DND-41 (cell line): ENCODE data around the gene GABRG3.

Source experiments
- ATAC-seq: fragments of 200-7000 bp; cut with Tn5 transposase; 3 replicates; pipeline ENCODE4 v1.9.1; 2021; ENCODE audit warnings: low read depth; ENCODE audit not compliant: insufficient read depth
- DNase-seq: peaks from one replicate; pipeline ENCODE4 v3.0.0-alpha.2; 2020
- H2AFZ ChIP-seq: 2 replicates; pipeline ENCODE4 v1.6.0; 2012; ENCODE audit warnings: low read depth, low read length
- H3K27ac ChIP-seq: 2 replicates; pipeline ENCODE4 v1.5.1; 2012; ENCODE audit warnings: low read length, inconsistent platforms
- H3K27me3 ChIP-seq: fragments of 200-600 bp; sonication (generic); 2 replicates; pipeline ENCODE4 v1.6.0; 2012; ENCODE audit warnings: low read length, mild to moderate bottlenecking, inconsistent platforms; ENCODE audit not compliant: insufficient read depth, poor library complexity
- H3K36me3 ChIP-seq: 2 replicates; pipeline ENCODE4 v1.5.1; 2012; ENCODE audit warnings: low read length, inconsistent platforms; ENCODE audit not compliant: insufficient read depth
- H3K4me1 ChIP-seq: 2 replicates; pipeline ENCODE4 v1.5.1; 2012; ENCODE audit warnings: mild to moderate bottlenecking, low read length; ENCODE audit not compliant: insufficient read depth
- H3K4me2 ChIP-seq: 2 replicates; pipeline ENCODE4 v1.6.0; 2012; ENCODE audit warnings: mild to moderate bottlenecking, moderate library complexity, low read length, inconsistent platforms; ENCODE audit not compliant: insufficient read depth
- H3K4me3 ChIP-seq, 2 experiments: fragments of 200-600 bp in 1 of 2; shearing (Covaris generic) in 1 of 2; 2 replicates each; pipeline ENCODE4 v1.5.1; 2012 to 2016; ENCODE audit warnings: inconsistent platforms in 2 of 2, low read length in 2 of 2, mild to moderate bottlenecking in 2 of 2, low read depth in 1 of 2, moderate library complexity in 1 of 2
- H3K79me2 ChIP-seq: 2 replicates; pipeline ENCODE4 v1.6.0; 2012; ENCODE audit warnings: low read length, inconsistent platforms; ENCODE audit not compliant: insufficient read depth
- H3K9ac ChIP-seq: 2 replicates; pipeline ENCODE4 v1.6.0; 2012; ENCODE audit warnings: low read depth, mild to moderate bottlenecking, inconsistent platforms, low read length, moderate library complexity
- H3K9me3 ChIP-seq: 2 replicates; pipeline ENCODE4 v1.5.1; 2012; ENCODE audit warnings: low read length, moderate library complexity, mild to moderate bottlenecking, inconsistent platforms; ENCODE audit not compliant: insufficient read depth, severe bottlenecking
- H4K20me1 ChIP-seq: 2 replicates; pipeline ENCODE4 v1.6.0; 2012; ENCODE audit warnings: low read length; ENCODE audit not compliant: insufficient read depth
- CTCF ChIP-seq: IDR thresholded peaks from 2 replicates; pipeline ENCODE4 v1.5.1; 2012; ENCODE audit warnings: borderline replicate concordance, low read length, moderate library complexity, mild to moderate bottlenecking; ENCODE audit not compliant: poor library complexity, severe bottlenecking; ENCODE audit errors: extremely low read depth
- EZH2 ChIP-seq: IDR thresholded peaks from 3 replicates; pipeline ENCODE4 v1.6.1; 2012; ENCODE audit warnings: borderline replicate concordance, low read depth, mild to moderate bottlenecking, moderate library complexity, low read length, inconsistent platforms; ENCODE audit not compliant: severe bottlenecking

The GABRG3 gene

GRCh38 chr15:27260523-27260922 is 289.5 kb downstream of the GABRG3 start:
- Histone ChIP-seq H3K79me2 (no peaks in the 10 kb centered on the region), H3K36me3 (no peaks in the 10 kb centered on the region), H3K9ac (no peak overlapping the region), H3K27me3 (no peaks in the 10 kb centered on the region), H3K9me3 (no peaks in the 10 kb centered on the region), H3K4me3 (no peak overlapping the region), H3K4me2 (no peak overlapping the region), H2AFZ (no peak overlapping the region), H3K27ac (no peak overlapping the region), H3K4me1 (no peaks in the 10 kb centered on the region), H4K20me1 (no peaks in the 10 kb centered on the region)
- no peak for TF ChIP-seq EZH2
- TF ChIP-seq CTCF, result no peak
- ATAC-seq, result no peak
- DNase-seq, result no peak

DNA sequence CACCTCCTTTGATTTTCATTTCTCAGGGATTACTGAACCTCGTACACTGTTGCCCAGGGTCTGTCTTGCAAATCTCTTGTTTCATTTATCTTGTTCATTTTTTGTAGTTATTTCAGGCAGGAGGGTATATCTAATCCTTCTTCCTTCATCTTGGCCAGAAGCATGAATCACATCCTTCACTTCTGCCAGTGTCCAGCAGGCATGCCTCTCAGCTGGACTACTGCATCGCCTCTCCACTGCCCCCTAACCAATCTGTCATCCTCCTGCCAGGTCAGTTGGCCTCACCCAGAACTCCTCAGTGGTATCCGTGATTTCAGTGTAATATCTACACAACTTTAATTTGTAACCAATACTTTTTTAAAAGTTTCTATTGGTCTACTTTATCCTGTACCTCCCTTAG is 297.9 kb downstream of the GABRG3 start:
- no peak for DNase-seq
- TF ChIP-seq EZH2, result no peak
- TF ChIP-seq CTCF, result no peak
- no peak for ATAC-seq

DNA sequence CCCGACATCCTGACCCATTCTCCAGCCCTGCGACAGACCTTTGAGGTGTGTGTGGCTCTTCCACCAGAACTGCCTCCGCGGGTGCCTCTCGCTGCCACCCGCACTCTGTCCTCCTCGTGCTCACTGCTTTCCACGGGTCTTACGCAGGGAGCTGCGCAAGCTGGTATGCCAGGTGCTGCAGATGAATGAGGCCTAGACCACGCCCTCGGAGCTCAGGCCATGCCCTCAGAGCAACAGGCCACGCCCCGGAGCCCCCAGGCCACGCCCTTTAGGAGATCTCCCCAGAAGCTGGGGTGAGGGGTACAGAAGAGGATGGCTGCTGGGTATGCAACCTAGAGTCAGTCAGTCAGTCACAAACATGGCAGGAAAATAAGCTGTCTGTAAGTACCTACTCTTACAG is 300.3 kb downstream of the GABRG3 start:
- no peak for DNase-seq
- Histone ChIP-seq H3K4me3 (no peak overlapping the region), H4K20me1 (no peaks in the 10 kb centered on the region), H3K4me1 (no peaks in the 10 kb centered on the region), H3K27ac (no peak overlapping the region), H3K27me3 (no peaks in the 10 kb centered on the region), H3K9ac (no peak overlapping the region), H2AFZ (no peak overlapping the region), H3K36me3 (no peaks in the 10 kb centered on the region), H3K9me3 (peaks cover 2% of the 10 kb centered on the region), H3K4me2 (no peak overlapping the region), H3K79me2 (no peaks in the 10 kb centered on the region)
- no peak for ATAC-seq
- TF ChIP-seq EZH2 (no peak), CTCF (no peak)

More for the DNA sequence above, 297.9 kb downstream of the GABRG3 start:
- H3K27ac ChIP-seq, result no peak overlapping the region
- H3K9ac ChIP-seq, result no peak overlapping the region
- no peak overlapping the region for H3K4me3 ChIP-seq
- no peaks in the 10 kb centered on the region for H3K36me3 ChIP-seq
- no peaks in the 10 kb centered on the region for H3K79me2 ChIP-seq
- peaks cover 2% of the 10 kb centered on the region for H3K9me3 ChIP-seq
- H3K27me3 ChIP-seq, result no peaks in the 10 kb centered on the region
- no peak overlapping the region for H3K4me2 ChIP-seq
- H2AFZ ChIP-seq, result no peak overlapping the region
- no peaks in the 10 kb centered on the region for H3K4me1 ChIP-seq
- no peaks in the 10 kb centered on the region for H4K20me1 ChIP-seq

DNA sequence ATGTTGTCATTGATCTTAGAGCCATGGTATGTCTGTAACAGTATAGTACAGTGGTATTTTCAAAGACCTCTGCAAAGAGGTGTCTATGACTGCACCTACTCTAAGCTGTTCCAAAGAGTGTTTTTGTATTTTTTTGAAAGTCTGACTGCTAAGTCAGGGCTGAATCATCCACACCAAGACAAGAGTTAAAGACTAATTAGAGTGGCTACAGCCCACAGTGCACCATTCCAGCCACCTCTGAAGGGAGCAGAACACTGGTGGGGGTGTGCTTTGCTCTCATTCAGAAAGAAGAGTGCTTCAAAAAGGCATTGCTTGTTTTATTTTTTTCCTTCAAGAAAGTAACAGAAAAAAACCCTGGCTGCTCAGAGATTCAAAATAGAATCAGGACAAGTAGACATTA is 301.4 kb downstream of the GABRG3 start:
- no peak for ATAC-seq
- TF ChIP-seq CTCF (no peak), EZH2 (no peak)
- H4K20me1 ChIP-seq, result no peaks in the 10 kb centered on the region
- no peak for DNase-seq
- H3K4me2 ChIP-seq, result no peak overlapping the region
- H3K9ac ChIP-seq, result no peak overlapping the region
- no peak overlapping the region for H3K4me3 ChIP-seq
- no peaks in the 10 kb centered on the region for H3K27me3 ChIP-seq
- no peaks in the 10 kb centered on the region for H3K4me1 ChIP-seq
- H3K79me2 ChIP-seq, result no peaks in the 10 kb centered on the region
- no peak overlapping the region for H2AFZ ChIP-seq
- H3K27ac ChIP-seq, result no peak overlapping the region
- H3K9me3 ChIP-seq, result peaks cover 2% of the 10 kb centered on the region
- H3K36me3 ChIP-seq, result no peaks in the 10 kb centered on the region
